HepG2 (cell line): ENCODE measurements around the gene SEMA4A. TPM values are rescaled to one million over a fixed set of nuclear protein-coding genes. Genes with fewer than 3 reads are reported as not detected.

Experiments used
- CREB1 ChIP-seq, 2 experiments: fragments of 450-650 bp in 1 of 2; IDR thresholded peaks; 2 replicates each; pipeline ENCODE4 v1.6.1; 2016 to 2017; ENCODE audit warnings: control low read depth in 1 of 2, mild to moderate bottlenecking in 1 of 2, missing compliant biosample characterization in 1 of 2, missing genetic modification characterization in 1 of 2
- HNF1B ChIP-seq: sonication (generic); formaldehyde crosslinking; IDR thresholded peaks from 2 replicates; pipeline ENCODE4 v1.5.1; 2020; ENCODE audit warnings: mild to moderate bottlenecking, moderate library complexity, missing genetic modification reagents
- IRF9 ChIP-seq: sonication (generic); formaldehyde crosslinking; IDR thresholded peaks from 2 replicates; pipeline ENCODE4 v1.8.0; 2022; ENCODE audit warnings: missing genetic modification reagents, mild to moderate bottlenecking, borderline replicate concordance
- ISL2 ChIP-seq: sonication (generic); formaldehyde crosslinking; IDR thresholded peaks from 2 replicates; pipeline ENCODE4 v1.5.0; 2020; ENCODE audit warnings: missing genetic modification reagents
- MBD4 ChIP-seq: IDR thresholded peaks from 2 replicates; pipeline ENCODE4 v1.6.1; 2012; ENCODE audit warnings: low read length, inconsistent platforms, borderline replicate concordance
- MXI1 ChIP-seq: IDR thresholded peaks from 3 replicates; pipeline ENCODE4 v1.6.1; 2012; ENCODE audit warnings: low read depth, low read length, inconsistent platforms, borderline replicate concordance
- PAX8 ChIP-seq: sonication (generic); formaldehyde crosslinking; IDR thresholded peaks from 2 replicates; pipeline ENCODE4 v1.8.0; 2022; ENCODE audit warnings: mild to moderate bottlenecking, missing genetic modification reagents, borderline replicate concordance
- PHB2 ChIP-seq: fragments of 450-650 bp; IDR thresholded peaks from 2 replicates; pipeline ENCODE4 v1.6.1; 2018; ENCODE audit not compliant: partially characterized antibody
- SALL1 ChIP-seq: sonication (generic); formaldehyde crosslinking; IDR thresholded peaks from 2 replicates; pipeline ENCODE4 v1.8.0; 2022; ENCODE audit warnings: mild to moderate bottlenecking, missing genetic modification reagents
- SNAI1 ChIP-seq: sonication (generic); formaldehyde crosslinking; IDR thresholded peaks from 2 replicates; pipeline ENCODE4 v1.5.0; 2020; ENCODE audit warnings: mild to moderate bottlenecking, missing genetic modification reagents, borderline replicate concordance
- SNAPC2 ChIP-seq: sonication (generic); formaldehyde crosslinking; IDR thresholded peaks from 2 replicates; pipeline ENCODE4 v1.8.1; 2022; ENCODE audit warnings: mild to moderate bottlenecking, missing genetic modification reagents
- TBL1XR1 ChIP-seq: fragments of 150-350 bp; IDR thresholded peaks from 2 replicates; pipeline ENCODE4 v1.6.1; 2014; ENCODE audit warnings: borderline replicate concordance, low read length; ENCODE audit not compliant: partially characterized antibody
- ZBTB37 ChIP-seq: sonication (generic); formaldehyde crosslinking; IDR thresholded peaks from 2 replicates; pipeline ENCODE4 v1.4.0; 2020; ENCODE audit warnings: mild to moderate bottlenecking, missing genetic modification reagents
- ZBTB42 ChIP-seq: sonication (generic); formaldehyde crosslinking; IDR thresholded peaks from 2 replicates; pipeline ENCODE4 v1.5.0; 2020; ENCODE audit warnings: mild to moderate bottlenecking, missing genetic modification reagents
- ZBTB43 ChIP-seq: sonication (generic); formaldehyde crosslinking; conservative IDR thresholded peaks from 2 replicates; pipeline ENCODE4 v1.4.0; 2020; ENCODE audit warnings: missing genetic modification reagents
- ZNF3 ChIP-seq: IDR thresholded peaks from 2 replicates; pipeline ENCODE4 v1.7.0; 2017; ENCODE audit warnings: inconsistent platforms
- ZNF33B ChIP-seq: sonication (generic); formaldehyde crosslinking; IDR thresholded peaks from 2 replicates; pipeline ENCODE4 v1.5.1; 2020; ENCODE audit warnings: mild to moderate bottlenecking, missing genetic modification reagents
- polyA plus RNA-seq, 8 experiments: library from polyadenylated mRNA; depleted of rRNA in 3 of 8; stranded (reverse) in 7 of 8; unstranded in 1 of 8; fragments of >200 nt; fragmentation: Illumina TruSeq in 4 of 8; extraction: Trizol in 4 of 8; gene quantifications; 2 replicates each; pipeline versions ENCODE4 v1.2.1 to v1.2.3, GENCODE V29; 2011 to 2016; ENCODE audit warnings: low read depth in 4 of 8, missing spikeins in 1 of 8, mixed read lengths in 1 of 8; ENCODE audit not compliant: insufficient read depth in 1 of 8
- total RNA-seq, 5 experiments: library from RNA; depleted of rRNA; stranded (reverse); fragments of >200 nt; fragmentation: Illumina TruSeq; extraction: Trizol; gene quantifications; 2 replicates each; pipeline ENCODE4 v1.2.3, GENCODE V29; 2016; ENCODE audit warnings: low read depth in 1 of 5
- TF ChIP-seq, protein P1 (sequence below): sonication (generic); formaldehyde crosslinking; IDR thresholded peaks from 2 replicates; pipeline ENCODE4 v1.5.0; 2020; ENCODE audit warnings: mild to moderate bottlenecking, missing genetic modification reagents
- TF ChIP-seq, protein P2 (sequence below): IDR thresholded peaks from 2 replicates; pipeline ENCODE4 v1.6.1; 2016; ENCODE audit warnings: missing genetic modification reagents, missing compliant biosample characterization
- TF ChIP-seq, protein P3 (sequence below): IDR thresholded peaks from 2 replicates; pipeline ENCODE4 v1.6.1; 2012; ENCODE audit warnings: inconsistent platforms

Gene SEMA4A
- total and polyA plus RNA-seq, 2 of the 13 experiments (the other 11 are each of a cell fraction or from before 2014, with no cell fraction given), result 0.09 to 0.20 TPM

- TF ChIP-seq, protein P1, sequence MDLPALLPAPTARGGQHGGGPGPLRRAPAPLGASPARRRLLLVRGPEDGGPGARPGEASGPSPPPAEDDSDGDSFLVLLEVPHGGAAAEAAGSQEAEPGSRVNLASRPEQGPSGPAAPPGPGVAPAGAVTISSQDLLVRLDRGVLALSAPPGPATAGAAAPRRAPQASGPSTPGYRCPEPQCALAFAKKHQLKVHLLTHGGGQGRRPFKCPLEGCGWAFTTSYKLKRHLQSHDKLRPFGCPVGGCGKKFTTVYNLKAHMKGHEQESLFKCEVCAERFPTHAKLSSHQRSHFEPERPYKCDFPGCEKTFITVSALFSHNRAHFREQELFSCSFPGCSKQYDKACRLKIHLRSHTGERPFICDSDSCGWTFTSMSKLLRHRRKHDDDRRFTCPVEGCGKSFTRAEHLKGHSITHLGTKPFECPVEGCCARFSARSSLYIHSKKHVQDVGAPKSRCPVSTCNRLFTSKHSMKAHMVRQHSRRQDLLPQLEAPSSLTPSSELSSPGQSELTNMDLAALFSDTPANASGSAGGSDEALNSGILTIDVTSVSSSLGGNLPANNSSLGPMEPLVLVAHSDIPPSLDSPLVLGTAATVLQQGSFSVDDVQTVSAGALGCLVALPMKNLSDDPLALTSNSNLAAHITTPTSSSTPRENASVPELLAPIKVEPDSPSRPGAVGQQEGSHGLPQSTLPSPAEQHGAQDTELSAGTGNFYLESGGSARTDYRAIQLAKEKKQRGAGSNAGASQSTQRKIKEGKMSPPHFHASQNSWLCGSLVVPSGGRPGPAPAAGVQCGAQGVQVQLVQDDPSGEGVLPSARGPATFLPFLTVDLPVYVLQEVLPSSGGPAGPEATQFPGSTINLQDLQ, result peak; percentile 44; the same call in 1 of the 2 replicates
- TF ChIP-seq ZNF3 (CRISPR knock-in tag) (no peak; the same call in 1 of the 2 replicates), ZBTB43 (0 out of 2 replicates have a peak, but pooled peaks have one; percentile 28), IRF9 (no peak; the same call in 1 of the 2 replicates), PHB2 (no peak), ZNF33B (CRISPR knock-in tag) (0 out of 2 replicates have a peak, but pooled peaks have one; percentile 74), ZBTB37 (CRISPR knock-in tag) (no peak), MBD4 (no peak), CREB1 (IDR thresholded peaks at IDR 0.05) (peak; percentile 13; the same call in 1 of the 2 replicates), CREB1 (CRISPR knock-in tag; IDR thresholded peaks at IDR 0.05) (no peak), TBL1XR1 (no peak), SNAPC2 (CRISPR knock-in tag) (no peak), MXI1 (peak; percentile 74; the same call in 1 of the 3 replicates), ZBTB42 (CRISPR knock-in tag) (no peak), ISL2 (no peak), SALL1 (CRISPR knock-in tag) (peak; percentile 32), SNAI1 (CRISPR knock-in tag) (no peak), PAX8 (CRISPR knock-in tag) (no peak), HNF1B (CRISPR knock-in tag) (no peak)
- TF ChIP-seq, protein P2, sequence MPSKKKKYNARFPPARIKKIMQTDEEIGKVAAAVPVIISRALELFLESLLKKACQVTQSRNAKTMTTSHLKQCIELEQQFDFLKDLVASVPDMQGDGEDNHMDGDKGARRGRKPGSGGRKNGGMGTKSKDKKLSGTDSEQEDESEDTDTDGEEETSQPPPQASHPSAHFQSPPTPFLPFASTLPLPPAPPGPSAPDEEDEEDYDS (CRISPR knock-in tag), result peak; percentile 89
- TF ChIP-seq, protein P3, sequence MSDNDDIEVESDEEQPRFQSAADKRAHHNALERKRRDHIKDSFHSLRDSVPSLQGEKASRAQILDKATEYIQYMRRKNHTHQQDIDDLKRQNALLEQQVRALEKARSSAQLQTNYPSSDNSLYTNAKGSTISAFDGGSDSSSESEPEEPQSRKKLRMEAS, result peak; percentile 55; the same call in 1 of the 2 replicates
Observed at GRCh38 chr1:156114101-156114918, 39.1 kb upstream of the SEMA4A start, which contains the start of gene LMNA (continued).
